HCT116 (cell line): Measurements from ENCODE around the gene MINDY4. TPM values are rescaled to one million over a fixed set of nuclear protein-coding genes. Genes with fewer than 3 reads are reported as not detected.

Source experiments
- ATAC-seq: fragments of 200-7000 bp; cut with Tn5 transposase; 2 replicates; pipeline ENCODE4 v1.9.1; 2020; ENCODE audit warnings: mild to moderate bottlenecking, moderate library complexity
- BruUV-seq: library from RNA; stranded (reverse); fragments of 400-500 nt; replicated peaks from 2 replicates; lab custom pipeline; 2021; lab: Mats Ljungman, UMichigan
- CTCF ChIA-PET: fragments of 300-600 bp; sonication (Branson Sonifier 250); formaldehyde crosslinking; loops from one replicate; lab custom pipeline; 2021; ENCODE audit warnings: antibody characterized with exemption; lab: Charles Lee
- POLR2A ChIA-PET: fragments of 300-600, 350-600 bp; sonication (Branson Sonifier 250); formaldehyde crosslinking; loops from one replicate; lab custom pipeline; 2021; ENCODE audit warnings: antibody characterized with exemption; lab: Charles Lee
- RAD21 ChIA-PET, 2 experiments: fragments of 300-600 bp; sonication (Branson Sonifier 250); formaldehyde crosslinking; loops; one replicate each; lab custom pipeline; 2023; ENCODE audit warnings: low total read pairs in 2 of 2; ENCODE audit not compliant: uncharacterized antibody in 2 of 2, unreplicated experiment in 2 of 2, low non-redundant PET in 1 of 2; lab: Charles Lee
- DNase-seq: peaks from one replicate; pipeline ENCODE4 v3.0.0-alpha.2; 2010; ENCODE audit warnings: low read depth, low spot score
- H2AFZ ChIP-seq: fragments of 200-600 bp; shearing (Covaris generic), sonication (generic); 2 replicates; pipeline ENCODE4 v1.6.1; 2017; ENCODE audit warnings: low read depth, mixed run types, mixed read lengths, antibody characterized with exemption, low read length; ENCODE audit not compliant: poor library complexity, severe bottlenecking
- H3K27ac ChIP-seq: 2 replicates; pipeline ENCODE4 v1.5.1; 2012; ENCODE audit warnings: low read depth, low read length
- H3K27me3 ChIP-seq: fragments of 200-600 bp; sonication (generic); 2 replicates; pipeline ENCODE4 v1.6.1; 2016; ENCODE audit warnings: mixed run types, low read length, mixed read lengths; ENCODE audit not compliant: insufficient read depth
- H3K36me3 ChIP-seq, 2 experiments: fragments of 200-500 bp in 1 of 2; fragments of 200-600 bp in 1 of 2; sonication (Bioruptor generic) in 1 of 2; sonication (generic) in 1 of 2; 2 replicates each; pipeline versions ENCODE4 v1.5.1 to v1.6.1; 2014 to 2016; ENCODE audit warnings: low read length in 2 of 2, inconsistent platforms in 1 of 2, mixed read lengths in 1 of 2, mixed run types in 1 of 2; ENCODE audit not compliant: insufficient read depth in 2 of 2, control insufficient read depth in 1 of 2
- H3K4me1 ChIP-seq, 2 experiments: fragments of 200-600 bp in 1 of 2; sonication (generic) in 1 of 2; 2 replicates each; pipeline versions ENCODE4 v1.5.1 to v1.6.1; 2012 to 2017; ENCODE audit warnings: low read length in 2 of 2, inconsistent platforms in 1 of 2, mild to moderate bottlenecking in 1 of 2, mixed read lengths in 1 of 2, mixed run types in 1 of 2, moderate library complexity in 1 of 2; ENCODE audit not compliant: insufficient read depth in 2 of 2, control insufficient read depth in 1 of 2
- H3K4me2 ChIP-seq: fragments of 200-600 bp; sonication (generic); 2 replicates; pipeline ENCODE4 v1.6.1; 2017; ENCODE audit warnings: mixed run types, low read length, mixed read lengths
- H3K4me3 ChIP-seq, 2 experiments: fragments of 200-600 bp in 1 of 2; sonication (generic) in 1 of 2; replicated peaks in 1 of 2; 2 replicates each; pipeline ENCODE4 v1.5.1; 2011 to 2016; ENCODE audit warnings: low read length in 2 of 2, control low read depth in 1 of 2, low read depth in 1 of 2, mild to moderate bottlenecking in 1 of 2, mixed read lengths in 1 of 2, mixed run types in 1 of 2
- H3K79me2 ChIP-seq: fragments of 200-600 bp; sonication (generic); 2 replicates; pipeline ENCODE4 v1.6.1; 2017; ENCODE audit warnings: mild to moderate bottlenecking, mixed run types, low read length, moderate library complexity, mixed read lengths; ENCODE audit not compliant: insufficient read depth
- H3K9ac ChIP-seq: fragments of 200-600 bp; sonication (generic); 2 replicates; pipeline ENCODE4 v1.6.1; 2016; ENCODE audit warnings: low read length, mixed read lengths
- H3K9me2 ChIP-seq: fragments of 200-600 bp; sonication (generic), shearing (Covaris generic); 2 replicates; pipeline ENCODE4 v1.6.1; 2017; ENCODE audit warnings: mixed run types, mild to moderate bottlenecking, moderate library complexity; ENCODE audit not compliant: insufficient read depth
- H3K9me3 ChIP-seq, 2 experiments: fragments of 200-500 bp in 1 of 2; fragments of 200-600 bp in 1 of 2; sonication (Bioruptor generic) in 1 of 2; sonication (generic) in 1 of 2; 2 replicates each; pipeline ENCODE4 v1.6.1; 2014 to 2017; ENCODE audit warnings: low read length in 2 of 2, mixed read lengths in 2 of 2, inconsistent platforms in 1 of 2, low read depth in 1 of 2, mild to moderate bottlenecking in 1 of 2, mixed run types in 1 of 2, moderate library complexity in 1 of 2; ENCODE audit not compliant: control insufficient read depth in 1 of 2, insufficient read depth in 1 of 2
- H4K20me1 ChIP-seq: fragments of 200-600 bp; sonication (generic), shearing (Covaris generic); 2 replicates; pipeline ENCODE4 v1.6.1; 2017; ENCODE audit warnings: mixed run types, mild to moderate bottlenecking, moderate library complexity; ENCODE audit not compliant: insufficient read depth
- CEBPB ChIP-seq: IDR thresholded peaks from 2 replicates; pipeline ENCODE4 v1.6.1; 2012; ENCODE audit warnings: low read depth
- FOSL1 ChIP-seq: IDR thresholded peaks from 2 replicates; pipeline ENCODE4 v1.6.1; 2012; ENCODE audit warnings: low read depth
- JUND ChIP-seq: IDR thresholded peaks from 2 replicates; pipeline ENCODE4 v1.6.1; 2012
- MAX ChIP-seq: IDR thresholded peaks from 2 replicates; pipeline ENCODE4 v1.6.1; 2012
- POLR2A ChIP-seq: IDR thresholded peaks from 2 replicates; pipeline ENCODE4 v1.7.0; 2011; ENCODE audit warnings: borderline replicate concordance; ENCODE audit not compliant: insufficient read depth, insufficient read length; ENCODE audit errors: extremely low read depth
- POLR2AphosphoS5 ChIP-seq: IDR thresholded peaks from 2 replicates; pipeline ENCODE4 v1.6.1; 2011; ENCODE audit warnings: mild to moderate bottlenecking, low read depth, low read length, moderate library complexity
- REST ChIP-seq: IDR thresholded peaks from 2 replicates; pipeline ENCODE4 v1.6.1; 2012; ENCODE audit warnings: low read depth
- SRF ChIP-seq: IDR thresholded peaks from 2 replicates; pipeline ENCODE4 v1.6.1; 2012; ENCODE audit warnings: low read depth
- YY1 ChIP-seq: IDR thresholded peaks from 2 replicates; pipeline ENCODE4 v1.6.1; 2011; ENCODE audit warnings: low read length, low read depth, moderate library complexity, mild to moderate bottlenecking; ENCODE audit not compliant: insufficient replicate concordance; ENCODE audit errors: extremely low read depth
- ZFX ChIP-seq: fragments of 450-650 bp; IDR thresholded peaks from 2 replicates; pipeline ENCODE4 v1.6.1; 2017
- intact Hi-C: fragments of 100-400 bp; cut with micrococcal nuclease; formaldehyde crosslinking; loops from 2 replicates; pipeline ENCODE4 v1.10.0; 2022
- total RNA-seq: library from RNA; stranded (reverse); gene quantifications from one replicate; pipeline ENCODE4 v1.2.1, GENCODE V29; 2021; ENCODE audit not compliant: unreplicated experiment
- TF ChIP-seq, protein P1 (sequence below): IDR thresholded peaks from 2 replicates; pipeline ENCODE4 v1.6.1; 2011; ENCODE audit warnings: mild to moderate bottlenecking, low read length, moderate library complexity; ENCODE audit not compliant: insufficient replicate concordance; ENCODE audit errors: extremely low read depth
- TF ChIP-seq, protein P2 (sequence below): IDR thresholded peaks from 2 replicates; pipeline ENCODE4 v1.6.1; 2012

The MINDY4 gene
- total RNA-seq, 1 experiment from 2014 or later = 6.1 TPM

DNA sequence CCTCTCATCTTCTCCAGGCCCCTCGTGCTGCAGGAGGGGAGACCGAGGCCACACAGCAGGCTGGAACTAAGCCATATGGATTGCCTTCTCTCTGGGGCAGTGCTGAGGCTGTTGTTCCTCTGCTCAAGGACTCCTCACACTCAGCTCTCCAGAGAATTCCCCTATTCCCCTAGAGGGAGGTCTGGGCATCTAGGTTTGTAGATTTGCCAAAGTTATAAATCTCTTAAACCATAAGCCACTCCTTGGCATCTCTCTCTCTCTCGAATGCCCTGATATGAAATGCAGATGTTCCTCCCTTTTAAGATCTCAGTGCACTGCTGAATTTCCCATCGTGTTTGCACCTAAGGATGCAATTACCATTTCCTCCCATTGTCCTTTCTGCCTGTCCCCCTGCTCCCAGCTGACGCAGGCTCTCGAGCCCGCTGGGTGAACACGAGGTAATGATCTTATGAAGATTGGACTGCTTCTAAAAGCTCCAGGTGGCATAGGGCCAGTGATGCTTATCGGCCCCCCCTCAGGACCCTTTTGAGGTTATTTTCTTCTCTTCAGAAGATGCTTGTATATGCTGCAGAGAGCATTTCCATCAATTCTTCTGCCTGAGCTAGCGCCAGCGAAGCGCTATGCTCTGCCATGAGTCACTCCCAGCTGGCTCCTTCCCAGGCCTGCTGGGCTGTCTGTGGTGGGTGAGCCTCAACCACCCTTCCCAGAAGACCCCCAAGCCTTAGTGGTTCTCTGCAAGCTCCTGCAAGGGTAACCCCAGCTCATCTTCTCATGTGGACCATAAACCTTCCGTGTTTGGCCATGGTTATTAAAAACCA is 98.8 kb downstream of the MINDY4 start:
- ChIA-PET POLR2A (no interaction called here), RAD21 (no interaction called here)

GRCh38 chr7:30870821-30871518 is 99.8 kb downstream of the MINDY4 start:
- Histone ChIP-seq H3K27me3 (no peaks in the 10 kb centered on the region), H3K9me2 (no peaks in the 10 kb centered on the region), H3K36me3 (no peaks in the 10 kb centered on the region), H3K4me3 (no peak overlapping the region), H3K4me1 (no peaks in the 10 kb centered on the region), H4K20me1 (no peaks in the 10 kb centered on the region), H3K9me3 (no peaks in the 10 kb centered on the region), H3K9ac (no peak overlapping the region), H3K27ac (no peak overlapping the region), H2AFZ (no peak overlapping the region), H3K79me2 (no peaks in the 10 kb centered on the region), H3K4me2 (no peak overlapping the region)
- CTCF ChIA-PET = no interaction called here
- RAD21 ChIA-PET = no interaction called here
- no TSS peak for BruUV-seq
- no peak for ATAC-seq
- POLR2A ChIA-PET = no interaction called here
- intact Hi-C loops = no loop called here
- no peak for DNase-seq
- TF ChIP-seq REST (no peak), SRF (no peak), FOSL1 (no peak), JUND (no peak), POLR2A (no peak), MAX (no peak), CEBPB (no peak)
- TF ChIP-seq, protein P1, sequence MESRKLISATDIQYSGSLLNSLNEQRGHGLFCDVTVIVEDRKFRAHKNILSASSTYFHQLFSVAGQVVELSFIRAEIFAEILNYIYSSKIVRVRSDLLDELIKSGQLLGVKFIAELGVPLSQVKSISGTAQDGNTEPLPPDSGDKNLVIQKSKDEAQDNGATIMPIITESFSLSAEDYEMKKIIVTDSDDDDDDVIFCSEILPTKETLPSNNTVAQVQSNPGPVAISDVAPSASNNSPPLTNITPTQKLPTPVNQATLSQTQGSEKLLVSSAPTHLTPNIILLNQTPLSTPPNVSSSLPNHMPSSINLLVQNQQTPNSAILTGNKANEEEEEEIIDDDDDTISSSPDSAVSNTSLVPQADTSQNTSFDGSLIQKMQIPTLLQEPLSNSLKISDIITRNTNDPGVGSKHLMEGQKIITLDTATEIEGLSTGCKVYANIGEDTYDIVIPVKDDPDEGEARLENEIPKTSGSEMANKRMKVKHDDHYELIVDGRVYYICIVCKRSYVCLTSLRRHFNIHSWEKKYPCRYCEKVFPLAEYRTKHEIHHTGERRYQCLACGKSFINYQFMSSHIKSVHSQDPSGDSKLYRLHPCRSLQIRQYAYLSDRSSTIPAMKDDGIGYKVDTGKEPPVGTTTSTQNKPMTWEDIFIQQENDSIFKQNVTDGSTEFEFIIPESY = no peak

More for the DNA sequence above, 98.8 kb downstream of the MINDY4 start:
- intact Hi-C loops = no loop called here
- Histone ChIP-seq H3K27me3 (no peaks in the 10 kb centered on the region), H3K9me3 (no peaks in the 10 kb centered on the region), H3K79me2 (no peaks in the 10 kb centered on the region), H3K4me3 (no peak overlapping the region), H2AFZ (no peak overlapping the region), H3K9me2 (no peaks in the 10 kb centered on the region), H4K20me1 (no peaks in the 10 kb centered on the region), H3K9ac (no peak overlapping the region), H3K36me3 (no peaks in the 10 kb centered on the region), H3K4me2 (no peak overlapping the region), H3K4me1 (no peaks in the 10 kb centered on the region), H3K27ac (no peak overlapping the region)
- DNase-seq (no peak), ATAC-seq (no peak)
- no TSS peak for BruUV-seq
- TF ChIP-seq ZFX (no peak), YY1 (no peak), POLR2AphosphoS5 (no peak)
- TF ChIP-seq, protein P2, sequence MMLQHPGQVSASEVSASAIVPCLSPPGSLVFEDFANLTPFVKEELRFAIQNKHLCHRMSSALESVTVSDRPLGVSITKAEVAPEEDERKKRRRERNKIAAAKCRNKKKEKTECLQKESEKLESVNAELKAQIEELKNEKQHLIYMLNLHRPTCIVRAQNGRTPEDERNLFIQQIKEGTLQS = no peak
- CTCF ChIA-PET = no interaction called here
